KMS-11 (cell line): Measurements from ENCODE around the gene ACP4.

Experiments
- H2AFZ ChIP-seq: fragments of 200-600 bp; sonication (generic); 2 replicates; pipeline ENCODE4 v1.6.1; 2016; ENCODE audit warnings: antibody characterized with exemption, mixed run types, low read depth
- H3K27ac ChIP-seq: fragments of 200-600 bp; sonication (generic); 2 replicates; pipeline ENCODE4 v1.6.1; 2016; ENCODE audit warnings: mild to moderate bottlenecking, mixed run types
- H3K27me3 ChIP-seq: fragments of 200-600 bp; sonication (generic); 2 replicates; pipeline ENCODE4 v1.6.1; 2017; ENCODE audit warnings: mild to moderate bottlenecking, low read depth, mixed run types, moderate library complexity; ENCODE audit not compliant: insufficient read depth
- H3K36me3 ChIP-seq: fragments of 200-600 bp; sonication (generic); 2 replicates; pipeline ENCODE4 v1.6.1; 2017; ENCODE audit warnings: mild to moderate bottlenecking, mixed run types; ENCODE audit not compliant: insufficient read depth
- H3K4me1 ChIP-seq: fragments of 200-600 bp; sonication (generic); 2 replicates; pipeline ENCODE4 v1.6.1; 2016; ENCODE audit warnings: mild to moderate bottlenecking, low read depth, mixed run types; ENCODE audit not compliant: poor library complexity, severe bottlenecking
- H3K4me2 ChIP-seq: fragments of 200-600 bp; sonication (generic); 2 replicates; pipeline ENCODE4 v1.7.0; 2016; ENCODE audit warnings: mild to moderate bottlenecking, mixed run types
- H3K4me3 ChIP-seq: fragments of 200-600 bp; sonication (generic); IDR thresholded peaks from 2 replicates; pipeline ENCODE4 v1.6.1; 2017; ENCODE audit warnings: low read depth, low read length, mixed read lengths; ENCODE audit not compliant: insufficient read depth
- H3K79me2 ChIP-seq: fragments of 200-600 bp; sonication (generic); 2 replicates; pipeline ENCODE4 v1.6.1; 2016; ENCODE audit warnings: low read depth, mixed run types; ENCODE audit not compliant: insufficient read depth
- H3K9ac ChIP-seq: fragments of 200-600 bp; sonication (generic); 2 replicates; pipeline ENCODE4 v1.6.1; 2016; ENCODE audit warnings: mild to moderate bottlenecking, mixed run types
- H4K20me1 ChIP-seq: fragments of 200-600 bp; sonication (generic); 2 replicates; pipeline ENCODE4 v1.6.1; 2016; ENCODE audit warnings: mild to moderate bottlenecking, mixed run types; ENCODE audit not compliant: insufficient read depth
- CTCF ChIP-seq: fragments of 200-600 bp; sonication (generic); conservative IDR thresholded peaks from 2 replicates; pipeline ENCODE4 v1.6.1; 2017; ENCODE audit warnings: low read depth, mild to moderate bottlenecking, antibody characterized with exemption, low read length, moderate library complexity, mixed read lengths

Gene ACP4

GRCh38 chr19:50839712-50840655, 49.8 kb downstream of the ACP4 start:
- Histone ChIP-seq H3K4me3 (no peak overlapping the region), H3K4me2 (no peak overlapping the region), H3K79me2 (no peaks in the 10 kb centered on the region), H4K20me1 (no peaks in the 10 kb centered on the region), H2AFZ (no peak overlapping the region), H3K4me1 (no peaks in the 10 kb centered on the region), H3K27ac (no peak overlapping the region), H3K9ac (no peak overlapping the region), H3K36me3 (no peaks in the 10 kb centered on the region), H3K27me3 (peaks cover 22% of the 10 kb centered on the region; the same call in 1 of the 2 replicates)
- TF ChIP-seq CTCF, result no peak

- H3K9ac ChIP-seq, result no peak overlapping the region
- H3K4me3 ChIP-seq, result no peak overlapping the region
- no peak overlapping the region for H3K27ac ChIP-seq
- H3K4me1 ChIP-seq, result no peaks in the 10 kb centered on the region
- no peaks in the 10 kb centered on the region for H3K36me3 ChIP-seq
- no peaks in the 10 kb centered on the region for H3K79me2 ChIP-seq
- no peak overlapping the region for H2AFZ ChIP-seq
- no peak overlapping the region for H3K4me2 ChIP-seq
- TF ChIP-seq CTCF, result no peak
- H4K20me1 ChIP-seq, result no peaks in the 10 kb centered on the region
- peaks cover 18% of the 10 kb centered on the region; the same call in 1 of the 2 replicates for H3K27me3 ChIP-seq
These were observed 51.9 kb downstream of the ACP4 start for GRCh38 chr19:50842130-50842529.

GRCh38 chr19:50843205-50843604, 53.0 kb downstream of the ACP4 start:
- no peaks in the 10 kb centered on the region for H3K4me1 ChIP-seq
- H2AFZ ChIP-seq, result no peak overlapping the region
- peaks cover 18% of the 10 kb centered on the region; the same call in 1 of the 2 replicates for H3K27me3 ChIP-seq
- no peaks in the 10 kb centered on the region for H3K79me2 ChIP-seq
- no peak overlapping the region for H3K4me3 ChIP-seq
- no peak overlapping the region for H3K4me2 ChIP-seq
- no peak overlapping the region for H3K27ac ChIP-seq
- no peaks in the 10 kb centered on the region for H3K36me3 ChIP-seq
- no peak overlapping the region for H3K9ac ChIP-seq
- TF ChIP-seq CTCF, result no peak
- no peaks in the 10 kb centered on the region for H4K20me1 ChIP-seq

GRCh38 chr19:50843701-50844221, 53.5 kb downstream of the ACP4 start:
- Histone ChIP-seq H3K9ac (no peak overlapping the region), H3K27ac (no peak overlapping the region)
- no peak for TF ChIP-seq CTCF

More at GRCh38 chr19:50843701-50844221, 53.5 kb downstream of the ACP4 start:
- no peaks in the 10 kb centered on the region for H3K36me3 ChIP-seq
- no peak overlapping the region for H3K4me3 ChIP-seq
- no peaks in the 10 kb centered on the region for H3K4me1 ChIP-seq
- H4K20me1 ChIP-seq, result no peaks in the 10 kb centered on the region
- no peaks in the 10 kb centered on the region for H3K79me2 ChIP-seq
- no peak overlapping the region for H3K4me2 ChIP-seq
- H2AFZ ChIP-seq, result no peak overlapping the region
- H3K27me3 ChIP-seq, result peaks cover 18% of the 10 kb centered on the region; the same call in 1 of the 2 replicates
